Heart right ventricle (tissue), 16 donors: Measurements from ENCODE around the gene TRIM9. TPM values are rescaled to one million over a fixed set of nuclear protein-coding genes. Genes with fewer than 3 reads are reported as not detected.

Source experiments
- ATAC-seq, 8 donors: fragments of 200-7000 bp; cut with Tn5 transposase; one replicate each; pipeline ENCODE4 v1.9.1; 2020; ENCODE audit warnings: mild to moderate bottlenecking in 8 of 8, moderate library complexity in 8 of 8, moderate number of reproducible peaks in 1 of 8
- DNase-seq, 2 donors: peaks; one replicate each; pipeline ENCODE4 v3.0.0-alpha.2; 2020
- H3K27ac ChIP-seq, 10 donors: fragments of 200-600 bp; sonication (generic) in 2 of 10; one replicate each; pipeline versions ENCODE4 v1.5.0 to v1.8.0; 2020 to 2022; ENCODE audit warnings: mild to moderate bottlenecking in 3 of 10
- H3K27me3 ChIP-seq, 7 donors: fragments of 200-600 bp; one replicate each; pipeline ENCODE4 v1.8.0; 2021 to 2022; ENCODE audit warnings: mild to moderate bottlenecking in 2 of 7
- H3K36me3 ChIP-seq, 9 donors: fragments of 200-600 bp; sonication (generic) in 1 of 9; one replicate each; pipeline versions ENCODE4 v1.5.0 to v1.8.0; 2020 to 2022; ENCODE audit warnings: mild to moderate bottlenecking in 2 of 9
- H3K4me1 ChIP-seq, 9 donors: fragments of 200-600 bp; sonication (generic) in 1 of 9; one replicate each; pipeline versions ENCODE4 v1.5.0 to v1.8.0; 2020 to 2022; ENCODE audit warnings: mild to moderate bottlenecking in 4 of 9
- H3K4me3 ChIP-seq, 10 donors: fragments of 200-600 bp; sonication (generic) in 2 of 10; one replicate each; pipeline versions ENCODE4 v1.5.0 to v1.8.0; 2020 to 2022; ENCODE audit warnings: mild to moderate bottlenecking in 7 of 10, moderate library complexity in 2 of 10
- H3K9me3 ChIP-seq, 11 donors: fragments of 200-600 bp in 10 of 11; sonication (generic) in 2 of 11; one replicate each; pipeline versions ENCODE4 v1.5.0 to v1.8.0; 2013 to 2022; ENCODE audit warnings: mild to moderate bottlenecking in 2 of 11, control low read depth in 1 of 11, moderate library complexity in 1 of 11
- CTCF ChIP-seq, 9 donors: fragments of 200-600 bp; sonication (generic) in 2 of 9; IDR thresholded peaks; one replicate each; pipeline versions ENCODE4 v1.5.0 to v1.8.0; 2021 to 2022; ENCODE audit warnings: antibody characterized with exemption in 9 of 9, mild to moderate bottlenecking in 5 of 9, moderate library complexity in 1 of 9
- WGBS, 2 donors: extraction: QIAGEN DNeasy Blood & Tissue Kit; methylation state at CpG; one replicate each; pipeline ENCODE4 v1.1.7; 2013; ENCODE audit warnings: inconsistent platforms in 1 of 2; 5-methylcytosine and 5-hydroxymethylcytosine counted together
- intact Hi-C, 10 donors: fragments of 100-400 bp; cut with DNase I; formaldehyde crosslinking; loops; one replicate each; pipeline versions ENCODE4 v1.11.1 to v1.14.2; 2022
- polyA plus RNA-seq, 2 donors: library from polyadenylated mRNA; stranded (reverse); fragments of 200-250 nt; gene quantifications; one replicate each; pipeline ENCODE4 v1.2.3, GENCODE V29; 2013
- total RNA-seq, 10 donors: library from RNA; stranded (reverse); fragmentation: NEBNext Ultra II Directional in 3 of 10; extraction: Animal tissue kit (Norgen Biotek cat#: 25700) in 3 of 10; gene quantifications; one replicate each; pipeline versions ENCODE4 v1.2.1 to v1.2.4, GENCODE V29; 2021 to 2023
- donor health status: Arrhythmogenic right ventricular cardiomyopathy.
- donor health status: ischemic (EF 13 %, LVEDD 7.1; RV severe dilation, severe dysfunction).
- donor health status: healthy with polysubstance abuse.
- donor health status: DM: no; HTN: yes; CAD: no.
- donor health status: DM: no; HTN: no; CAD: no.
- donor health status: ischemic (EF 25% LVEDD 6.9; RV normal size, moderate dysfunction).
- donor health status: ischemic (EF 25% LVEDD 5.7; RV mildly dilated, moderate dysfunction).
- donor health status: healthy.
- donor health status: DM: yes; HTN: yes; CAD: no.
- donor health status: Ischemic cardiomyopathy.
- donor health status: ischemic (EF 35%, LVEDD 5.7; RV mildly dilated, moderate dysfunction).
- donor health status: nonischemic (EF 11% LVEDD 7.7; RV severe dilation, severe dysfunction).
- donor health status: DM: yes; HTN: yes; CAD: no.
- donor health status: PGD.
- donor health status: ischemic (EF 29% LVEDD 5.4; RV normal size, mild dysfunction).
- donor health status: nonischemic (EF 23%, LVEDD 6.1; RV moderate dilation, normal function).

The TRIM9 gene
- total and polyA plus RNA-seq, 12 donors: 0.33 to 1.3 (median 0.59) TPM

GRCh38 chr14:50947446-50947845 is 147.5 kb downstream of the TRIM9 start:
- Histone ChIP-seq H3K27me3 (peaks cover 0 to 6% (median 0%) of the 10 kb centered on the region in 7 donors), H3K27ac (no peak overlapping the region), H3K9me3 (peaks cover 0 to 5% (median 0%) of the 10 kb centered on the region in 11 donors), H3K4me1 (peaks cover 0 to 25% (median 12%) of the 10 kb centered on the region in 9 donors), H3K36me3 (no peaks in the 10 kb centered on the region), H3K4me3 (no peak overlapping the region)
- TF ChIP-seq CTCF (IDR thresholded peaks at IDR 0.05): no peak
- ATAC-seq (no peak), DNase-seq (no peak)
- WGBS, 2 donors: 76 to 82% methylated on average over 4 of the region's 4 CpGs
- intact Hi-C loops: no loop called here

- Histone ChIP-seq H3K9me3 (peaks cover 0 to 5% (median 0%) of the 10 kb centered on the region in 11 donors), H3K36me3 (no peaks in the 10 kb centered on the region), H3K27me3 (peaks cover 0 to 6% (median 0%) of the 10 kb centered on the region in 7 donors), H3K4me3 (no peak overlapping the region), H3K27ac (no peak overlapping the region), H3K4me1 (peaks cover 0 to 30% (median 12%) of the 10 kb centered on the region in 9 donors)
- WGBS, 2 donors: 92 to 95% methylated on average over 5 of the region's 5 CpGs
- DNase-seq: no peak
- intact Hi-C loops: no loop called here
- no peak for ATAC-seq
- no peak for TF ChIP-seq CTCF (IDR thresholded peaks at IDR 0.05)
These were observed 148.5 kb downstream of the TRIM9 start for GRCh38 chr14:50946234-50946935.

- Histone ChIP-seq H3K27me3 (peaks cover 0 to 6% (median 0%) of the 10 kb centered on the region in 7 donors), H3K9me3 (peaks cover 0 to 5% (median 0%) of the 10 kb centered on the region in 11 donors), H3K4me3 (peak overlapping the region; percentile 57 to 89 (median 74)), H3K36me3 (no peaks in the 10 kb centered on the region), H3K4me1 (peaks cover 0 to 30% (median 12%) of the 10 kb centered on the region in 9 donors), H3K27ac (peak overlapping the region in 9 of 10 donors; percentile 58 to 97 (median 73))
- WGBS, 2 donors: 8 to 11% methylated on average over 29 of the region's 29 CpGs
- DNase-seq (peak; percentile 17 to 43), ATAC-seq (peak; percentile 59 to 75 (median 64))
- intact Hi-C loops: no loop called here
- no peak for TF ChIP-seq CTCF (IDR thresholded peaks at IDR 0.05)
These were observed 150.1 kb downstream of the TRIM9 start for GRCh38 chr14:50944647-50945413.

- intact Hi-C loops: no loop called here
- H3K4me3 ChIP-seq: peak within 1 kb of the TSS; percentile 57 to 89 (median 74)
- TF ChIP-seq CTCF (IDR thresholded peaks at IDR 0.05): no peak
- H3K4me1 ChIP-seq: peaks cover 0 to 34% (median 12%) of the 10 kb centered on the region in 9 donors
- peaks cover 0 to 3% (median 0%) of the 10 kb centered on the region in 11 donors for H3K9me3 ChIP-seq
- ATAC-seq (peak; percentile 92 to 96 (median 94)), DNase-seq (peak; percentile 60 to 80)
- peak within 1 kb of the TSS in 9 of 10 donors; percentile 58 to 97 (median 73) for H3K27ac ChIP-seq
- H3K36me3 ChIP-seq: no peaks in the 10 kb centered on the region
- 0 to 1% methylated on average over 71 to 74 of the region's 74 CpGs for WGBS, 2 donors
- peaks cover 0 to 6% (median 0%) of the 10 kb centered on the region in 7 donors for H3K27me3 ChIP-seq
These were observed 150.8 kb downstream of the TRIM9 start, which contains the start of gene PYGL for GRCh38 chr14:50943943-50944646. Gene PYGL (minus strand): TSS chr14:50944483. CDS start chr14:50944403, 80 bp downstream.
